Vagina (tissue), 2 donors: ENCODE measurements around the gene LKAAEAR1.

Experiments
- POLR2A ChIP-seq, 2 donors: fragments of 450-650 bp; IDR thresholded peaks; one replicate each; pipeline ENCODE4 v1.6.1; 2017; ENCODE audit warnings: antibody characterized with exemption in 2 of 2, mild to moderate bottlenecking in 2 of 2, moderate library complexity in 2 of 2
- POLR2AphosphoS5 ChIP-seq, 2 donors: sonication (generic); formaldehyde crosslinking; IDR thresholded peaks; one replicate each; pipeline ENCODE4 v1.9.0; 2017; ENCODE audit warnings: antibody characterized with exemption in 2 of 2, mild to moderate bottlenecking in 2 of 2, low read depth in 1 of 2; ENCODE audit not compliant: insufficient read depth in 1 of 2
- TF ChIP-seq, protein P1 (sequence below), 3 experiments: fragments of 450-650 bp in 2 of 3; fragments of 200-600 bp in 1 of 3; sonication (generic) in 1 of 3; IDR thresholded peaks; one replicate each; pipeline ENCODE4 v1.5.1; 2017 to 2019; ENCODE audit warnings: antibody characterized with exemption in 3 of 3, mild to moderate bottlenecking in 2 of 3, moderate library complexity in 2 of 3

DNA sequence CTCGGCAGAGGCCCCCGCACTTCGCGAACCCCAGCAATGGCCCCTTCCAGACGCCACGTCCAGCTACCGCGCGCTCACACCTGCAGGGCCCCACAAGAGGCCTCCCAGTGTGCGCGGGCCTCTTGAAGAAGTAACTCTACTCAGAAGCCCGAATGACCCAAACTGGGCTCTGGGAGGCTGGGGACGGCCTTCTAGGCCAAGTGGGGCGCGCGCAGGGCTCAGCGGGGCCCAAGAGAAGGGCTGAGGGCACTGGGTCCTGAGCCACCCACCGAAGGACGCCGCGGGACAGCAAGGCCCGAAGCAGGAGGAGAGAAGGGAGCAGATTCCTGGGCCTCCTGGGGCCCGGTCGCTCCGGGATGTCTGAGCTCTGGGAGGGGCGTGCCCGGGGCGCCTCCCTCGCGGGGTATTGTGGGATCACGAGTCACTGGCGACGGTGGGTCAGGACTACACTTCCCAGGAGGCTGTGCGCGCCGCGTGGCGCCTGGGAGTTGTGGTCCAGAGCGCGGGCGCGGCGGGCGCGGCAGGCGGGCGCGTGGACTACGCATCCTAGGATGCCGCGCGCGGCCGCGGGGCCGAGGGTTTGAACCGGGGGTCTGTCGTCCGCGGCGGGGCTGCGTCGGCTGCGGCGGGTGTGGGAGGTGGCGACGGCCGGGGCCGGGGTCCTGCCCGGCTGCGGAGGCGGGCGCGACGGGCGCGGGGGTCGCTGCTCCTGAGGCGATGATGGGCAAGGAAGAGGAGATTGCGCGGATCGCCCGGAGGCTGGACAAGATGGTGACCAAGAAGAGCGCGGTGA lies 21.4 kb downstream of the LKAAEAR1 start, which contains the start of gene TCEA2:
- TF ChIP-seq, protein P1, sequence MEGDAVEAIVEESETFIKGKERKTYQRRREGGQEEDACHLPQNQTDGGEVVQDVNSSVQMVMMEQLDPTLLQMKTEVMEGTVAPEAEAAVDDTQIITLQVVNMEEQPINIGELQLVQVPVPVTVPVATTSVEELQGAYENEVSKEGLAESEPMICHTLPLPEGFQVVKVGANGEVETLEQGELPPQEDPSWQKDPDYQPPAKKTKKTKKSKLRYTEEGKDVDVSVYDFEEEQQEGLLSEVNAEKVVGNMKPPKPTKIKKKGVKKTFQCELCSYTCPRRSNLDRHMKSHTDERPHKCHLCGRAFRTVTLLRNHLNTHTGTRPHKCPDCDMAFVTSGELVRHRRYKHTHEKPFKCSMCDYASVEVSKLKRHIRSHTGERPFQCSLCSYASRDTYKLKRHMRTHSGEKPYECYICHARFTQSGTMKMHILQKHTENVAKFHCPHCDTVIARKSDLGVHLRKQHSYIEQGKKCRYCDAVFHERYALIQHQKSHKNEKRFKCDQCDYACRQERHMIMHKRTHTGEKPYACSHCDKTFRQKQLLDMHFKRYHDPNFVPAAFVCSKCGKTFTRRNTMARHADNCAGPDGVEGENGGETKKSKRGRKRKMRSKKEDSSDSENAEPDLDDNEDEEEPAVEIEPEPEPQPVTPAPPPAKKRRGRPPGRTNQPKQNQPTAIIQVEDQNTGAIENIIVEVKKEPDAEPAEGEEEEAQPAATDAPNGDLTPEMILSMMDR (IDR thresholded peaks at IDR 0.05) = peak in 1 of 3 experiments; percentile 4
- TF ChIP-seq POLR2AphosphoS5 (IDR thresholded peaks at IDR 0.05; ENCODE audit: insufficient read depth in 1 of 2, low read depth in 1 of 2) = peak; percentile 87 to 93
- peak in 1 of 2 donors; percentile 12 for TF ChIP-seq POLR2A (IDR thresholded peaks at IDR 0.05)
